ENCODE data around the gene ENGASE.

DNA sequence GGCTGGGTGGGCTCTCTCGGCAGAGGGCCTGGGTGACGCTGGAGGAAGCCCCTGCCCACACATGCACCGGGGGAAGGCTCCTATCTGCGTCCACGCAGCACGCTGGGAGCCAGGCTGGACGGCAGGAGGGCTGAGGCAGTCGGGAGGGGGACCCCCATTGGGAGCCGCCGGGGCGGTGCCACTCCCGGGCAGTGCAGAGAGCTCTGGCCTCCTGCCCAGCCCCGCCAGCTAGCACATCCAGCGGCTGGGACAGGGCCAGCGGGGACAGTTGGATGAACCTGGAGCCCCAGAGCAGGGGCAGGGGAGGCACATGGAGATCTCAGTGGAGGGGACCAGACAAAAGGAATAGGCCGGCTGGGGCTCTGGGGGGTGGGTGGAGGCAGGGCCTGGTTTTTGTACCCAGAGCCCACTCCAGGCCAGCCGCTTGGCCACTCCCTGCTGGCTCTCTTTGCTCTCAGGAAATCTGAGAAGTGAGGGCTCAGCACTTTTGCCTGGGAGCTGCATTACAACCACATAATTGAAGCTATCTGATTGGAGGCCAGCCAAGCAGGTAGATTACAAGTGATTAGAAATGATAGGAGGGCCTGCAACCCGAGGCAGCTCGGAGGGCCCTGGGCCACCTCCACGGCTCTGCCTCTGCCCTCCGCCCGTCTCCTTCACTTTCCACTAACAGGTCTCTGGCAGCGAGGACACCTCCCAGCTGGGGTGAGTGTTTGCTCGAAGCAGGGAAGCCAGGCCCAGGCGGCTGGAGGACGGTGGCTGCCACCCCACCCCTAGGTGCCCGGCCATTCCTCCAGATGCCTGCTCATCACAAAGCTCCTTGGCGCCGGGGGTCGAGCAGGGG, 40.1 kb downstream of the ENGASE start:
- TF ChIP-seq, protein P1, sequence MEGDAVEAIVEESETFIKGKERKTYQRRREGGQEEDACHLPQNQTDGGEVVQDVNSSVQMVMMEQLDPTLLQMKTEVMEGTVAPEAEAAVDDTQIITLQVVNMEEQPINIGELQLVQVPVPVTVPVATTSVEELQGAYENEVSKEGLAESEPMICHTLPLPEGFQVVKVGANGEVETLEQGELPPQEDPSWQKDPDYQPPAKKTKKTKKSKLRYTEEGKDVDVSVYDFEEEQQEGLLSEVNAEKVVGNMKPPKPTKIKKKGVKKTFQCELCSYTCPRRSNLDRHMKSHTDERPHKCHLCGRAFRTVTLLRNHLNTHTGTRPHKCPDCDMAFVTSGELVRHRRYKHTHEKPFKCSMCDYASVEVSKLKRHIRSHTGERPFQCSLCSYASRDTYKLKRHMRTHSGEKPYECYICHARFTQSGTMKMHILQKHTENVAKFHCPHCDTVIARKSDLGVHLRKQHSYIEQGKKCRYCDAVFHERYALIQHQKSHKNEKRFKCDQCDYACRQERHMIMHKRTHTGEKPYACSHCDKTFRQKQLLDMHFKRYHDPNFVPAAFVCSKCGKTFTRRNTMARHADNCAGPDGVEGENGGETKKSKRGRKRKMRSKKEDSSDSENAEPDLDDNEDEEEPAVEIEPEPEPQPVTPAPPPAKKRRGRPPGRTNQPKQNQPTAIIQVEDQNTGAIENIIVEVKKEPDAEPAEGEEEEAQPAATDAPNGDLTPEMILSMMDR (conservative IDR thresholded peaks at IDR 0.05 in 1 of 2, IDR thresholded peaks at IDR 0.05 in 1 of 2; ENCODE audit: extremely low read depth in 1 of 2, insufficient read depth in 1 of 2, low read depth in 1 of 2, low read length in 2 of 2), result no peak
- TF ChIP-seq EZH2 (IDR thresholded peaks at IDR 0.05; ENCODE audit: borderline replicate concordance, low read length), result no peak
